ENCODE results near the gene THBS1. TPM values are rescaled to one million over a fixed set of nuclear protein-coding genes. Genes with fewer than 3 reads are reported as not detected.

Gene THBS1
- total RNA-seq, 1 donor from 2014 or later, result 0.59 TPM

DNA sequence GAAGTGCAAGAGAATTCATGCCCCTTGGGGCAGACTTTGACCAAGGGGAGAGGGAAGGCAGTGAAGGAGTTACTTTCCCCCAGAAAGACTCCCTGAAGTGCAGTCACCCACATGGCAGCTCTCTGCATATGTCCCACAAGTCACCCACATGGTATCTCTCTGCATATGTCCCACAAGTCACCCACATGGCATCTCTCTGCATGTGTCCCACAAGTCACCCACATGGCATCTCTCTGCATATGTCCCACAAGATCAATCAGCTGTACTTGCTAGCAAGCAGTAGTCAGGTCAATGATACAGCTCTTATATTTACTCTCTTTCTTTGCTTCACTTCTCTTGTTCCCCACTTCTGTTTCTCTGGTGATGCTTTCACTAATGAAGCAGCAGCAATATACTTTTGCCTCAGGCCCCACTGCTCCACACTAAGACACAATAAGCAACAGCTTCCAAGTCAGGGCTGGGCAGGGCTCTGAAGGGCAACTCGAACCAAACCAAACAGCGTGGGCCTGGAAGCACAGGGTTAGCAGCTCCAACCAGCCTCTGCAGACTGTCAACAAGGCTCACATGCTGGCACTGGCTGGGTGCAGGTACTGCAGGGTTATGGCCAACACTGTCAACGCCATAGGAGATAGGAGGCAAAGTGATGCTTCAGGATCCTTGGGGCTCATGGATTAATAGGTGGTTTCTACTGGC lies 46.7 kb downstream of the THBS1 start:
- intact Hi-C loops (cut with micrococcal nuclease), result loop anchor here (10.0 kb wide), 1 partner anchor 933 kb away; no protein-coding TSS in a partner anchor

DNA sequence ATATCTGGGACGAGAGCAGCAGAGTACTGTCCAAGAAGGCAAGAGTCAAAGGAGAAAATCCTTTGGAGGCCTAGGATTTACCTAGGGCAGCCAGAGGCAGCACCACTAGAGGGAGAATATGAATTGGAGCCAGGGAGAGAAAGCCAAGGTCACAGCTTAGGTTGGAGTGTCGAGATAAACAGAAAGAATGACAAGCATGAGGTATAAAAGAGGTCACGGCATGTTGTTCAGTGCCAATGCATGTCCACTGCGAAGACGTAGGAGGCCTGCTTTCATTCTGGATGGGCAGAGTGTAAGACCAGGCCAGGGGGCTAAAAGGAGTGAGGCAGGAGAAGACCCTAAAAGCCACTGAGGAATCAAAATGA lies 47.2 kb downstream of the THBS1 start:
- intact Hi-C loops (cut with micrococcal nuclease), result loop anchor here (10.0 kb wide), 1 partner anchor 933 kb away; no protein-coding TSS in a partner anchor

DNA sequence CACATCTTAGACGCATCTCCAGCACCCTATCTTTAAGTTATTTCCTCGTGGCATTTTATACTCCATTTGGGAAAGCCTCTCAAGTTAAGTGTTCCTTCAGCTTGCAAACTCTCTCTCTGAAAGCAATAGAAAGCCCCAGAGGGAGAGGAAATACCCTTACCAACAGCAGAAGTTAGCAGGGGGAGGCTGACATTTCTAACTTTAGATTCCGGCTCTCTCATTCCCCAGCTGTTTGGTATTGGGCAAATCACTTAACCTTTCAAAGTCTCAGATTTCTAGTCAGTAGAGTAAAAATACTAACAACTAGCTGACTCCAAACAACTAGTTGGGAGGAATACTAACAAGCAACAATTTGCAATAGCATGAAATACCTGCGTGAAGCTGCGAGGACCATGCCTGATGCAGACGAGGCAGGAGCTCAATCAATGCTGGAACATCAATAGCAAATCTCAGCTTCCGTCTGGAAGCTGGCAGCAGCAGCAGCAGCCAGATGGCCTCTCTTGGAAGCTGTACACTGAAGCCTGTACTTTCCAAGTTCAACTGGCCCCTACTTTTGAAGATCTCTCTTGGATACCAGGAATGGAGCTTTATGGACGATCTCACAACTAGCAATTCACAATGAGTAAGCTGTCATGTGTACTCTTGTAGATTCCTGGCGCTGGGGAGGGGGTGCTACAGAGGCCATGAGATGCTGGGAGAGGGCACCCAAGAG lies 47.8 kb downstream of the THBS1 start:
- intact Hi-C loops (cut with micrococcal nuclease), result loop anchor here (10.0 kb wide), 1 partner anchor 934 kb away; no protein-coding TSS in a partner anchor

GRCh38 chr15:39629371-39629770 lies 48.5 kb downstream of the THBS1 start:
- intact Hi-C loops (cut with micrococcal nuclease), result loop anchor here (10.0 kb wide), 1 partner anchor 935 kb away; no protein-coding TSS in a partner anchor

- intact Hi-C loops (cut with micrococcal nuclease), result loop anchor here (10.0 kb wide), 1 partner anchor 935 kb away; no protein-coding TSS in a partner anchor
Measured at GRCh38 chr15:39629906-39630305, 49.0 kb downstream of the THBS1 start.

DNA sequence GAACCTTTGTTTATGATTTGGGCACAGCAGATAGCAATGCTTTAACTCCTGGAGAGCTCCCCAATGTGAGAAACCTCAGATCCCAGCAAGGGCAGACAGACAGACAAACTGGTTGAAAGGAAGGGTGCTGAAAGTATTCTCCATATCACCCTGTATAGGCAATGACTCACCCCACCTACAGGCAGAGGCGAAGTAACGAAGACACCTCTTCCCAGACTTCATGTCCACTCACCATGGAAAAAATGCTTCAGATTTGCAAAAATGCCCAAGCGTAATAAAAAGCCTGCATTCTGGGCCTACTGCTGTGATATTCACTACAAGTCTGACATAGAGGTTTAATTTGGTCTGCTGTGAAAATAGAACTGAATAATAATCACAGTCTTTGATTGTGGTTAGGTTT lies 50.5 kb downstream of the THBS1 start:
- intact Hi-C loops (cut with micrococcal nuclease), result no loop called here

GRCh38 chr15:39638041-39638440 lies 57.2 kb downstream of the THBS1 start:
- intact Hi-C loops (cut with micrococcal nuclease), result no loop called here

GRCh38 chr15:39639037-39639436 lies 58.2 kb downstream of the THBS1 start:
- intact Hi-C loops (cut with micrococcal nuclease), result no loop called here

GRCh38 chr15:39640665-39641064 lies 59.8 kb downstream of the THBS1 start:
- intact Hi-C loops (cut with micrococcal nuclease), result no loop called here

DNA sequence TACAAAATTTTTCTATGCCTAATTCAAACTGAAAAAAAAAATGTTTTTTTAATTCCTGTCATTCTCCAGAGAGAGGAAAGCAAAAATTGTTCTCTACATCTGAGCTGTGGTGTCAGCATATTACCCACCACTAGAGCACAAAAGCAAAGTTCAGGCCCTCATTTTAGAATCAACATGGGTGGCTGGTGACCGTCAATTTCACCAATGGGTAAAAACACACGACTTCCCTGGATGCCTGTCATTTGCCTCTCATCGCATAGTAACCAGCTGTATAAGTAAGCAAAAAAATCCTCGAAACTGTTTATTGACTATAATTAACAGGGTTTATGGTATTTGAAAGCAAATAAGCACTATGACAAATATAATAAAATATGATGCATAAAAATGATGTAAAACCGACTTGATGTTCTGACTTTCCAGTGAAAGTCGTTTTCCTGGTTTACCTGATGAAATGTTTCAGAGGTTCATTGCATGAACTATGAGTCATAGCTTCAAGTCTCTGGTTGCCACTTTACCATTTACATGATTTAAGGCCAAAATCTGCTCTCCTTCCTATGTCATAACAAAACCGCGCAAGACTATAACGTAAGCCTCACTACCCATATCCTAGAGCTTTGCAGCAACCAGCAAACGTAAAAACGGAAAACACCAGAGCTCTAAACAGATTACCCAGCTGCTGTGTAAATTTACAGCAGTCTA lies 60.5 kb downstream of the THBS1 start:
- intact Hi-C loops (cut with micrococcal nuclease), result no loop called here

- intact Hi-C loops (cut with micrococcal nuclease), result no loop called here
Measured at GRCh38 chr15:39642011-39642640, 61.2 kb downstream of the THBS1 start.

DNA sequence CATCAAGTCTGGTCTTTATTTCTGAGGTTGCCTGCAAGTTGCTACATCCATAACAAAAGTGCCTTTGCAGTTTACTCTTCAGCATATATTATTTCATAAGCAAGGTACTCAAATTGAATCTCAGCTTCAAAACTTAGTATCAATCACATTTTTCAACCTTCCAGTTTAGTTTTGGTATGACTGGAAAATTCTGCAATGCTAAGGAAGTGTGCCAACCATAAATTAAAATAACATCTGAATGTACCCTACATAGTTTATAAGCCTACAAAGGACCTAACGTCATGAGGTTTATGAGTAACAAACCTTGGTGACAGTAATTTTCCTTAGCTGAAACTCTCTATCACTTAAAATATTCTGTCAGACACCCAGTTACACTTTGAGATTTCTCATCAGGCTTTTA lies 62.8 kb downstream of the THBS1 start:
- intact Hi-C loops (cut with micrococcal nuclease), result no loop called here

- intact Hi-C loops (cut with micrococcal nuclease), result no loop called here
Measured at GRCh38 chr15:39644136-39644535, 63.3 kb downstream of the THBS1 start.

- intact Hi-C loops (cut with micrococcal nuclease), result no loop called here
Measured at GRCh38 chr15:39645138-39645975, 64.5 kb downstream of the THBS1 start.

DNA sequence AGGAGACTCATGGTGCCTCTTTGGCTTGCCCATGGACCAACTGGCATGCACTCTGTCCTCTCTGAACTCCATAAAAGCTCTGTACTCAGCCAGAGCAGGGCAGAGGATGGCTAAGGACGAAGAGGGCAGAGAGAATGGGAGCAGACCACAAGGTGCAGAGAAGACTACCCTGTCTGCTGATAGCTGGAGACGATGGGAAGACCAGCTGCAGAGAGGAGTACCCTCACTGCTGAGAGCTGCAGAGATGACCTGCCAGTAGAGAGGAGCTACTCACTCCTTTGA lies 65.0 kb downstream of the THBS1 start:
- intact Hi-C loops (cut with micrococcal nuclease), result no loop called here

- intact Hi-C loops (cut with micrococcal nuclease), result no loop called here
Measured at GRCh38 chr15:39646425-39646824, 65.5 kb downstream of the THBS1 start.

Other genes with a start within 250 kb of the THBS1 start
- 0.32 and 0.48 TPM in 2 replicates for gene FSIP1, start 201.8 kb downstream of the THBS1 start, total RNA-seq

All from T-helper 2 cell treated with Interferon-gamma antibody and Interleukin-4, amounts not matched to agents 100 ng/mL and 5 ng/mL, for 36 hours (primary cell).